SU-DHL-6 (cell line): ENCODE data around the gene CTNND2.

Source experiments
- H2AFZ ChIP-seq: fragments of 200-600 bp; sonication (generic); 2 replicates; pipeline ENCODE4 v1.6.1; 2014; ENCODE audit warnings: low read depth, mild to moderate bottlenecking, moderate library complexity, mixed read lengths, antibody characterized with exemption, low read length; ENCODE audit not compliant: severe bottlenecking
- H3F3A ChIP-seq: fragments of 200-600 bp; shearing (Covaris generic); 2 replicates; pipeline ENCODE4 v1.6.0; 2016; ENCODE audit warnings: antibody characterized with exemption, mild to moderate bottlenecking; ENCODE audit not compliant: insufficient read depth
- H3K27ac ChIP-seq: fragments of 200-600 bp; sonication (generic); 2 replicates; pipeline ENCODE4 v1.5.1; 2016; ENCODE audit warnings: low read depth, mild to moderate bottlenecking, low read length, moderate library complexity, mixed read lengths
- H3K27me3 ChIP-seq: fragments of 200-600 bp; sonication (generic), shearing (Covaris generic); 2 replicates; pipeline ENCODE4 v1.6.0; 2014; ENCODE audit warnings: mild to moderate bottlenecking, low read length
- H3K36me3 ChIP-seq: fragments of 200-600 bp; sonication (generic); 2 replicates; pipeline ENCODE4 v1.6.1; 2014; ENCODE audit warnings: mild to moderate bottlenecking, low read length, mixed read lengths
- H3K4me2 ChIP-seq: fragments of 300-600, 200-600 bp; shearing (Covaris generic), sonication (generic); 2 replicates; pipeline ENCODE4 v1.6.0; 2014; ENCODE audit warnings: low read length, low read depth, mild to moderate bottlenecking; ENCODE audit not compliant: poor library complexity, severe bottlenecking
- H3K4me3 ChIP-seq: fragments of 200-600 bp; sonication (generic); 2 replicates; pipeline ENCODE4 v1.5.1; 2014; ENCODE audit warnings: antibody characterized with exemption, low read length, mild to moderate bottlenecking, mixed read lengths; ENCODE audit not compliant: insufficient read depth, poor library complexity, severe bottlenecking
- H3K79me2 ChIP-seq: fragments of 200-600 bp; sonication (generic); 2 replicates; pipeline ENCODE4 v1.6.1; 2014; ENCODE audit warnings: mild to moderate bottlenecking, low read length, moderate library complexity; ENCODE audit not compliant: insufficient read depth
- H3K9ac ChIP-seq: fragments of 200-600 bp; sonication (generic); 2 replicates; pipeline ENCODE4 v1.7.0; 2014; ENCODE audit warnings: mild to moderate bottlenecking, low read length
- H3K9me2 ChIP-seq: fragments of 200-600 bp; sonication (generic); replicated peaks from 2 replicates; pipeline ENCODE4 v1.6.1; 2014; ENCODE audit warnings: low read length; ENCODE audit not compliant: insufficient read depth
- H3K9me3 ChIP-seq: fragments of 200-600 bp; sonication (generic); 2 replicates; pipeline ENCODE4 v1.6.1; 2014; ENCODE audit warnings: low read length, mixed read lengths; ENCODE audit not compliant: insufficient read depth
- H4K20me1 ChIP-seq: fragments of 200-600 bp; sonication (generic); 2 replicates; pipeline ENCODE4 v1.6.1; 2014; ENCODE audit warnings: low read depth, mild to moderate bottlenecking, antibody characterized with exemption, low read length, moderate library complexity, mixed read lengths
- CTCF ChIP-seq: fragments of 200-600 bp; sonication (generic); IDR thresholded peaks from one replicate; pipeline ENCODE4 v1.5.1; 2017; ENCODE audit warnings: antibody characterized with exemption, mild to moderate bottlenecking, low read length, moderate library complexity; ENCODE audit not compliant: insufficient read depth, poor library complexity, severe bottlenecking
- EZH2phosphoT487 ChIP-seq: fragments of 200-600 bp; sonication (generic), shearing (Covaris generic); conservative IDR thresholded peaks from 2 replicates; pipeline ENCODE4 v1.6.1; 2018; ENCODE audit warnings: mild to moderate bottlenecking, antibody characterized with exemption, low read length, moderate library complexity, mixed read lengths

The CTNND2 gene

DNA sequence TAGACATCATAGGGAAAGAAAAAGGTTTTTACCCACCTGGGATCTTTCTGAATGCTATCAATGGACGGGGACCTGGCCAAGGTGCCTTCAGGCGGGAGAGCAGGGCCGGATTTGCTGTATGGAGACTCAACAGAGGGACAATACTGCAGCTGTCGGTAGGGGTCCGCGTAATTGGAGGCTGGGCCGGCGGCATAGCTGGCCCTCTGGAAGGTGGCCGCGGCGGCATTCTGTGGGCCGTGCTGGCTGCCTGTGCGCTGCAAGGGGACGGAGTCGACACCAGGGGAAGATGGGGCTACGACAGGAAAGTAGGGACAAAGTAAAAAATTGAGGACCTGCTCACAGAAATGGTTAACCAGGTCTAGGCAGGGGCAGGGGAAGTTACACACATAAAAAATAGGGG is 557.9 kb downstream of the CTNND2 start:
- H4K20me1 ChIP-seq, result no peaks in the 10 kb centered on the region
- no peaks in the 10 kb centered on the region for H3K9me3 ChIP-seq
- H3K79me2 ChIP-seq, result no peaks in the 10 kb centered on the region
- H2AFZ ChIP-seq, result no peak overlapping the region
- no peak overlapping the region for H3K27ac ChIP-seq
- H3F3A ChIP-seq, result no peaks in the 10 kb centered on the region
- no peak overlapping the region for H3K9ac ChIP-seq
- H3K4me2 ChIP-seq, result no peak overlapping the region
- H3K27me3 ChIP-seq, result no peaks in the 10 kb centered on the region
- H3K4me3 ChIP-seq, result no peak overlapping the region
- no peaks in the 10 kb centered on the region for H3K9me2 ChIP-seq
- no peaks in the 10 kb centered on the region for H3K36me3 ChIP-seq
- TF ChIP-seq EZH2phosphoT487 (no peak), CTCF (no peak)

GRCh38 chr5:11335881-11336760 is 568.1 kb downstream of the CTNND2 start:
- Histone ChIP-seq H3K9ac (no peak overlapping the region), H3K4me3 (no peak overlapping the region), H3K9me2 (no peaks in the 10 kb centered on the region), H3K79me2 (no peaks in the 10 kb centered on the region), H3K9me3 (no peaks in the 10 kb centered on the region), H3F3A (no peaks in the 10 kb centered on the region), H3K27ac (no peak overlapping the region), H4K20me1 (no peaks in the 10 kb centered on the region), H3K4me2 (no peak overlapping the region), H3K36me3 (no peaks in the 10 kb centered on the region), H2AFZ (no peak overlapping the region), H3K27me3 (no peaks in the 10 kb centered on the region)
- no peak for TF ChIP-seq CTCF
- no peak for TF ChIP-seq EZH2phosphoT487

GRCh38 chr5:11334404-11334803 is 569.8 kb downstream of the CTNND2 start:
- TF ChIP-seq CTCF (no peak), EZH2phosphoT487 (no peak)
- Histone ChIP-seq H3K79me2 (no peaks in the 10 kb centered on the region), H3K9me3 (no peaks in the 10 kb centered on the region), H3K36me3 (no peaks in the 10 kb centered on the region), H3K9me2 (no peaks in the 10 kb centered on the region), H3K4me2 (no peak overlapping the region), H3K27ac (no peak overlapping the region), H3K27me3 (no peaks in the 10 kb centered on the region), H4K20me1 (no peaks in the 10 kb centered on the region), H2AFZ (no peak overlapping the region), H3K9ac (no peak overlapping the region), H3F3A (no peaks in the 10 kb centered on the region), H3K4me3 (no peak overlapping the region)
